Stomach (tissue), 9 donors: Measurements from ENCODE around the gene AWAT1. TPM values are rescaled to one million over a fixed set of nuclear protein-coding genes. Genes with fewer than 3 reads are reported as not detected.
"Not testable (repeated sequence)": the region's sequence is repeated elsewhere in the genome, so short reads cannot be mapped to it uniquely, and the experiment has no call there.

Experiments
- DNase-seq, 2 donors: peaks; one replicate each; pipeline versions ENCODE4 v3.0.0 to v3.0.0-alpha.2; 2013 to 2019
- H3K27ac ChIP-seq, 5 donors: fragments of 200-600 bp in 4 of 5; sonication (generic) in 4 of 5; one replicate each; pipeline ENCODE4 v1.5.1; 2013 to 2019; ENCODE audit warnings: mild to moderate bottlenecking in 1 of 5, moderate library complexity in 1 of 5
- H3K27me3 ChIP-seq, 3 donors: fragments of 200-600 bp; sonication (generic); one replicate each; pipeline ENCODE4 v1.5.1; 2017 to 2019; ENCODE audit warnings: mixed run types in 1 of 3
- H3K36me3 ChIP-seq, 4 donors: fragments of 200-600 bp; sonication (generic); 1 replicate in 3 of 4; 2 replicates in 1 of 4; pipeline ENCODE4 v1.5.1; 2016 to 2019
- H3K4me1 ChIP-seq, 4 donors: fragments of 200-600 bp; sonication (generic); one replicate each; pipeline ENCODE4 v1.5.1; 2016 to 2019
- H3K4me3 ChIP-seq, 4 donors: fragments of 200-600 bp; sonication (generic) in 3 of 4; one replicate each; pipeline ENCODE4 v1.5.1; 2016 to 2019; ENCODE audit warnings: mild to moderate bottlenecking in 1 of 4
- H3K9me3 ChIP-seq, 4 donors: fragments of 200-600 bp; sonication (generic); one replicate each; pipeline ENCODE4 v1.5.1; 2016 to 2019
- EP300 ChIP-seq: sonication (generic); formaldehyde crosslinking; IDR thresholded peaks from one replicate; pipeline ENCODE4 v1.6.1; 2017; ENCODE audit warnings: antibody characterized with exemption
- POLR2A ChIP-seq, 4 donors: fragments of 450-650 bp; IDR thresholded peaks; one replicate each; pipeline ENCODE4 v1.6.1; 2016; ENCODE audit warnings: antibody characterized with exemption in 4 of 4, control low read depth in 2 of 4, mild to moderate bottlenecking in 1 of 4, moderate library complexity in 1 of 4
- POLR2AphosphoS5 ChIP-seq, 3 donors: sonication (generic); formaldehyde crosslinking; IDR thresholded peaks; one replicate each; pipeline ENCODE4 v1.6.1; 2016; ENCODE audit warnings: antibody characterized with exemption in 3 of 3
- WGBS, 5 donors: extraction: QIAGEN DNeasy Blood & Tissue Kit in 3 of 5; methylation state at CpG; one replicate each; pipeline versions ENCODE4 v1.1.5 to v1.1.7; 2013 to 2018; 5-methylcytosine and 5-hydroxymethylcytosine counted together
- intact Hi-C: fragments of 100-400 bp; cut with DNase I; formaldehyde crosslinking; loops from one replicate; pipeline ENCODE4 v1.15.1; 2023; ENCODE audit warnings: low total_unique reads
- polyA plus RNA-seq, 3 donors: library from polyadenylated mRNA; stranded (reverse); fragments of 200-250 nt; gene quantifications; one replicate each; pipeline ENCODE4 v1.2.3, GENCODE V29; 2013
- total RNA-seq, 5 donors: library from RNA; depleted of rRNA; stranded (reverse); fragments of >200 nt; gene quantifications; one replicate each; pipeline versions ENCODE4 v1.1.0 to v1.2.3, GENCODE V29; 2014 to 2016
- TF ChIP-seq, protein P1 (sequence below), 7 experiments: fragments of 450-650 bp in 4 of 7; fragments of 200-600 bp in 3 of 7; sonication (generic) in 3 of 7; IDR thresholded peaks; one replicate each; pipeline ENCODE4 v1.5.1; 2016 to 2019; ENCODE audit warnings: antibody characterized with exemption in 7 of 7, control low read depth in 2 of 7, mild to moderate bottlenecking in 1 of 7
- donor health status: healthy with polysubstance abuse.
- donor health status: Bipolar disorder and iron deficiency.
- donor health status: healthy.

The AWAT1 gene
- total and polyA plus RNA-seq, 8 donors, result not detected

DNA sequence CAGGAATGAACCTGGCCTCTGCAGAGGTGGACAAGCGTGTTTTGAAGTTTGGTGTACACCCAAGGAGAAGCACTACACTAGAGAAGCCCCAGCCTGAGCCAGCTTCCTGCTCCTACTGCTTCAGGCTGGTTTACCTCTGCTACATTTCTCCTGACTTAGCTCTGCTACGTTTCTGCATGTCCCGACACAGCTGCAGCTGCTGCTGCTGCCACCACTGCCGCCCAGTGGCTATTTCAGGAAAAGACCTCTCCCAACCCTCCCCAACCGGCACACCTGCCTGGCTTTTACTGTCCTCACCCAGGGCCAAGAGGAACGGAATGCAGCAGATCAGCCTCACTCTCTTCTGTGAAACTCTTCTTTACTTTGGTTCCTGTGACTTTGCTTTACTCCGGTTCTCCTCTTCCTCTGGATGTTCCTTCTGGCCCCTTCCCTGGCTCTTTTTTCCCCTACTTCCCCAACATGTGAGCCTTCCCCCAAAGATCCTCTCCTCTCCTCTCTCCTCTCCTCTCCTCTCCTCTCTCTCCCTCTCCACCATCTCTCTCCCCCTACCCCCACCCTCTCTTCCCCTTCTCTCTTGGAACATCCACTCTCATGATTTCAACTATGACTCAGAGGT is 28.6 kb downstream of the AWAT1 start:
- peak in 1 of 2 donors; percentile 75 for DNase-seq
- TF ChIP-seq EP300 (no peak), POLR2A (IDR thresholded peaks at IDR 0.05) (no peak), POLR2AphosphoS5 (IDR thresholded peaks at IDR 0.05) (no peak)
- TF ChIP-seq, protein P1, sequence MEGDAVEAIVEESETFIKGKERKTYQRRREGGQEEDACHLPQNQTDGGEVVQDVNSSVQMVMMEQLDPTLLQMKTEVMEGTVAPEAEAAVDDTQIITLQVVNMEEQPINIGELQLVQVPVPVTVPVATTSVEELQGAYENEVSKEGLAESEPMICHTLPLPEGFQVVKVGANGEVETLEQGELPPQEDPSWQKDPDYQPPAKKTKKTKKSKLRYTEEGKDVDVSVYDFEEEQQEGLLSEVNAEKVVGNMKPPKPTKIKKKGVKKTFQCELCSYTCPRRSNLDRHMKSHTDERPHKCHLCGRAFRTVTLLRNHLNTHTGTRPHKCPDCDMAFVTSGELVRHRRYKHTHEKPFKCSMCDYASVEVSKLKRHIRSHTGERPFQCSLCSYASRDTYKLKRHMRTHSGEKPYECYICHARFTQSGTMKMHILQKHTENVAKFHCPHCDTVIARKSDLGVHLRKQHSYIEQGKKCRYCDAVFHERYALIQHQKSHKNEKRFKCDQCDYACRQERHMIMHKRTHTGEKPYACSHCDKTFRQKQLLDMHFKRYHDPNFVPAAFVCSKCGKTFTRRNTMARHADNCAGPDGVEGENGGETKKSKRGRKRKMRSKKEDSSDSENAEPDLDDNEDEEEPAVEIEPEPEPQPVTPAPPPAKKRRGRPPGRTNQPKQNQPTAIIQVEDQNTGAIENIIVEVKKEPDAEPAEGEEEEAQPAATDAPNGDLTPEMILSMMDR (IDR thresholded peaks at IDR 0.05), result no peak
- Histone ChIP-seq H3K27me3 (peaks cover 0 to 3% (median 0%) of the 10 kb centered on the region in 3 donors), H3K4me3 (no peak overlapping the region), H3K27ac (no peak overlapping the region), H3K9me3 (peaks cover 0 to 5% (median 0%) of the 10 kb centered on the region in 4 donors), H3K4me1 (no peaks in the 10 kb centered on the region), H3K36me3 (no peaks in the 10 kb centered on the region)
- intact Hi-C loops, result no loop called here
- 17 to 30% (median 19%) methylated on average over 7 of the region's 7 CpGs for WGBS, 5 donors

DNA sequence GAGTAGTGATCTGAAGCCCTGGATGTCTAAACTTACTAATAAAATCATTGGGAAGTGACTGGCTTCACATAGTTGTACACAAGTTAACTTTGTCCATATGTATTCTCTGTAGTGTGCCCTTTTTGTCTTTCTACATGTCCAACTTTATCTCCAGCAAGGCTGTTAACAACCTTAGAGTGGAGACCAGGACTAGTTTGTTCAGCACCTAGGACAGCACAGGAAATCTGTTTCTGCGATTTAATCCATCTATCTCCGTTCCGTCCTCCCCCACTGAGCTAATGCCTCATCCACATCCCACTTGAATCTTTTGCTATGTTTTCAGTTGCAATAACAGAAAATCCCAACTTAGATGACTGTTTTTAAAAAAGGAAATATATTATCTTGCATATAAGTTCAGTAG is 30.3 kb downstream of the AWAT1 start:
- intact Hi-C loops, result no loop called here
- Histone ChIP-seq H3K4me3 (no peak overlapping the region), H3K27ac (no peak overlapping the region), H3K36me3 (no peaks in the 10 kb centered on the region), H3K4me1 (no peaks in the 10 kb centered on the region), H3K9me3 (peaks cover 0 to 5% (median 0%) of the 10 kb centered on the region in 4 donors), H3K27me3 (peaks cover 0 to 3% (median 0%) of the 10 kb centered on the region in 3 donors)
- no peak for DNase-seq
- TF ChIP-seq, protein P1 (IDR thresholded peaks at IDR 0.05), result no peak
- TF ChIP-seq POLR2A (IDR thresholded peaks at IDR 0.05), result no peak
- TF ChIP-seq EP300, result no peak
- TF ChIP-seq POLR2AphosphoS5 (IDR thresholded peaks at IDR 0.05), result no peak
- WGBS, 5 donors, result 33 to 71% (median 53%) methylated on average over 3 of the region's 3 CpGs

DNA sequence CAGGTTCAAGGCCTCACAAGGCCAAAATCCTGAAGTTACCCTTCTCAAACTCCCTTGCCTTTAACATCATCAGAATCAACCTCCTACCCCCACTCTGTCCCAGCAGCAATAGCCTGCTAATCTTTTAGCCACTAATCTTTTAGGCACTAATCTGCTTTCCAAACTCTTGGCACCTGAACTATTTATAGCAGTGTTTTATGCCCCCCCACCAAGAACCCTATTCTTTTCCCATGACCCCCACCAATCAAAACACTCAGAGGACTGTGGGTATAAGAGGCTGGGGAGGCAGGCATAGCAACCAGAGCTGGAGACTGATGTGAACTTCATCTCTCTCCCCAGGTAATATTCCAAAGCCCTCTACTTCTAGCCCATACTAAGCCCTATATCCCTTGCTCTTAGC is 33.6 kb downstream of the AWAT1 start, which contains the start of gene ARR3:
ARR3 (plus strand) TSS at position 301 of the 400 bp plus-strand sequence. CDS start 1,052 bp downstream, outside the sequence.
- H3K27ac ChIP-seq, result no peak within 1 kb of the TSS
- no peak for DNase-seq
- intact Hi-C loops, result no loop called here
- H3K36me3 ChIP-seq, result no peaks in the 10 kb centered on the region
- no peaks in the 10 kb centered on the region for H3K27me3 ChIP-seq
- TF ChIP-seq, protein P1 (IDR thresholded peaks at IDR 0.05), result no peak
- no peak for TF ChIP-seq POLR2AphosphoS5 (IDR thresholded peaks at IDR 0.05)
- H3K4me1 ChIP-seq, result no peaks in the 10 kb centered on the region
- H3K4me3 ChIP-seq, result no peak within 1 kb of the TSS
- peaks cover 0 to under 1% (median 0%) of the 10 kb centered on the region in 4 donors for H3K9me3 ChIP-seq

DNA sequence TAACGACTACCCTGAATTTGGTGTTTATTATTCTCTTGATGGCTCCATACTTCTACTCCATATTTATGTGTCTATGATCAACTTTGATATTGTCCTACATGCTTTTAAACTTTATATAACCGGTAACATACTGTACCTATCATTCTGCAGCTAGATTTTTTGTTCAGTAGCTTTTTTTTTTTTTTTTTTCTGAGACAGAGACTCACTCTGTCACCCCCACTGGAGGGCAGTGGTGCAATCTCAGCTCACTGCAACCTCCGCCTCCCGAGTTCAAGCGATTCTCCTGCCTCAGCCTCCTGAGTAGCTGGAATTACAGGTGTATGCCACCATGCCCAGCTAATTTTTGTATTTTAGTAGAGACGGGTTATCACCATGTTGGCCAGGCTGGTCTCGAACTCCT is 39.6 kb downstream of the AWAT1 start:
- H3K27ac ChIP-seq, H3K36me3 ChIP-seq, DNase-seq, intact Hi-C loops, H3K27me3 ChIP-seq, H3K4me1 ChIP-seq, H3K9me3 ChIP-seq, H3K4me3 ChIP-seq: not testable (repeated sequence)
- 71 to 87% (median 84%) methylated on average over 7 of the region's 7 CpGs for WGBS, 5 donors

DNA sequence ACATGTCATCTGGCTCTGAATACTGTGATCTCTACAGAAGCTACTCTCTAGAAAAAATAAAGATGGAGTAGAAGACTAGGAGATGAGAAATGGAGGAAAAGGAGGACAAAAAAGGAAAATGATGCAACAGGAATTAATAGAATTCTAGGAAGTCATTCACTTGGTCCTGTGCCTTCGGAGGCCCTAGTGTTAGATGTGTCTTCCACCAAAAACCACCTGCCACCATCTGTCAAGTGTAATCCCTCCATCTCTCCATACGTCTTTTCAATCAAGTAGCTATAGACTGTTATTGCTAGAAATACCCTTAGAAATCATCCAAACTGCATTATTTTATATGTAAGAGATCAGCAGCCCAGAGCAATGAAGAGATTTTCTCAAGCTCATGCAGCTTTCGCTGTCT is 44.6 kb downstream of the AWAT1 start:
- DNase-seq, result no peak
- Histone ChIP-seq H3K9me3 (no peaks in the 10 kb centered on the region), H3K4me1 (no peaks in the 10 kb centered on the region), H3K36me3 (peaks cover 0 to 9% (median 4%) of the 10 kb centered on the region in 4 donors), H3K27ac (no peak overlapping the region), H3K27me3 (no peaks in the 10 kb centered on the region), H3K4me3 (no peak overlapping the region)
- intact Hi-C loops, result no loop called here
- WGBS, 5 donors, result 83 to 95% (median 86%) methylated on average over 3 of the region's 3 CpGs
- TF ChIP-seq EP300, result no peak
- TF ChIP-seq, protein P1 (IDR thresholded peaks at IDR 0.05), result no peak
- no peak for TF ChIP-seq POLR2A (IDR thresholded peaks at IDR 0.05)
- TF ChIP-seq POLR2AphosphoS5 (IDR thresholded peaks at IDR 0.05), result no peak
